Measurements from ENCODE around the gene EBNA1BP2. TPM values are rescaled to one million over a fixed set of nuclear protein-coding genes. Genes with fewer than 3 reads are reported as not detected.
A peak's percentile ranks its signal among the peaks of the same experiment; 100 is the strongest.
"Not testable (repeated sequence)": the region's sequence is repeated elsewhere in the genome, so short reads cannot be mapped to it uniquely, and the experiment has no call there.

The EBNA1BP2 gene
- polyA plus RNA-seq, 1 experiment = 62.0 TPM

- peak; percentile 11 for TF ChIP-seq CTCF (IDR thresholded peaks at IDR 0.05; ENCODE audit: low read depth, low read length)
- ChIA-PET CTCF (no interaction called here), POLR2A (no interaction called here)
- no peak overlapping the region for H3K4me3 ChIP-seq (ENCODE audit: low read depth, low read length)
- no peak for DNase-seq (ENCODE audit: low read depth, low spot score)
- no peak overlapping the region for H3K27ac ChIP-seq (ENCODE audit: low read depth, low read length)
- peaks cover 32% of the 10 kb centered on the region for H3K27me3 ChIP-seq (ENCODE audit: control insufficient read depth, insufficient read depth, low read length)
- H3K9me3 ChIP-seq (ENCODE audit: control insufficient read depth, insufficient read depth, low read length) = no peaks in the 10 kb centered on the region; the same call in 1 of the 2 replicates
These were observed 28.6 kb downstream of the EBNA1BP2 start for GRCh38 chr1:43143441-43143888.

- H3K27me3 ChIP-seq (ENCODE audit: control insufficient read depth, insufficient read depth, low read length) = peaks cover 16% of the 10 kb centered on the region
- ChIA-PET CTCF (no interaction called here), POLR2A (no interaction called here)
- no peak overlapping the region for H3K4me3 ChIP-seq (ENCODE audit: low read depth, low read length)
- no peak for DNase-seq (ENCODE audit: low read depth, low spot score)
- TF ChIP-seq CTCF (IDR thresholded peaks at IDR 0.05; ENCODE audit: low read depth, low read length) = no peak
- H3K9me3 ChIP-seq (ENCODE audit: control insufficient read depth, insufficient read depth, low read length) = no peaks in the 10 kb centered on the region
- no peak overlapping the region for H3K27ac ChIP-seq (ENCODE audit: low read depth, low read length)
These were observed 31.5 kb downstream of the EBNA1BP2 start for GRCh38 chr1:43140583-43140982.

GRCh38 chr1:43140010-43140409 is 32.1 kb downstream of the EBNA1BP2 start:
- no peak for TF ChIP-seq CTCF (IDR thresholded peaks at IDR 0.05; ENCODE audit: low read depth, low read length)
- CTCF ChIA-PET = no interaction called here

GRCh38 chr1:43139295-43139694 is 32.8 kb downstream of the EBNA1BP2 start:
- POLR2A ChIA-PET; H3K27me3 ChIP-seq (ENCODE audit: control insufficient read depth, insufficient read depth, low read length); DNase-seq (ENCODE audit: low read depth, low spot score); H3K9me3 ChIP-seq (ENCODE audit: control insufficient read depth, insufficient read depth, low read length); H3K4me3 ChIP-seq (ENCODE audit: low read depth, low read length); CTCF ChIA-PET; H3K27ac ChIP-seq (ENCODE audit: low read depth, low read length): not testable (repeated sequence)

More at GRCh38 chr1:43140010-43140409, 32.1 kb downstream of the EBNA1BP2 start:
- DNase-seq (ENCODE audit: low read depth, low spot score) = no peak
- H3K27me3 ChIP-seq (ENCODE audit: control insufficient read depth, insufficient read depth, low read length) = peaks cover 11% of the 10 kb centered on the region
- POLR2A ChIA-PET = no interaction called here
- no peak overlapping the region for H3K4me3 ChIP-seq (ENCODE audit: low read depth, low read length)
- no peak overlapping the region for H3K27ac ChIP-seq (ENCODE audit: low read depth, low read length)
- H3K9me3 ChIP-seq (ENCODE audit: control insufficient read depth, insufficient read depth, low read length) = no peaks in the 10 kb centered on the region

GRCh38 chr1:43137445-43138052 is 34.5 kb downstream of the EBNA1BP2 start:
- Histone ChIP-seq H3K9me3 (ENCODE audit: control insufficient read depth, insufficient read depth, low read length) (no peaks in the 10 kb centered on the region), H3K27me3 (ENCODE audit: control insufficient read depth, insufficient read depth, low read length) (peaks cover 2% of the 10 kb centered on the region), H3K27ac (ENCODE audit: low read depth, low read length) (no peak overlapping the region), H3K4me3 (ENCODE audit: low read depth, low read length) (no peak overlapping the region)
- ChIA-PET POLR2A (no interaction called here), CTCF (no interaction called here)
- no peak for TF ChIP-seq CTCF (IDR thresholded peaks at IDR 0.05; ENCODE audit: low read depth, low read length)
- DNase-seq (ENCODE audit: low read depth, low spot score) = no peak

Data from AG04450 (cell line).